Thyroid gland (tissue), 4 donors: ENCODE results near the gene MAGEA9B.

Experiments
- POLR2A ChIP-seq, 2 donors: fragments of 450-650 bp; IDR thresholded peaks; one replicate each; pipeline ENCODE4 v1.6.1; 2017; ENCODE audit warnings: antibody characterized with exemption in 2 of 2, mild to moderate bottlenecking in 2 of 2, moderate library complexity in 1 of 2
- TF ChIP-seq, protein P1 (sequence below), 6 experiments: fragments of 200-600 bp in 3 of 6; fragments of 450-650 bp in 3 of 6; sonication (generic) in 3 of 6; IDR thresholded peaks; one replicate each; pipeline ENCODE4 v1.5.1; 2016 to 2019; ENCODE audit warnings: antibody characterized with exemption in 6 of 6, mild to moderate bottlenecking in 2 of 6, inconsistent platforms in 1 of 6, moderate library complexity in 1 of 6

DNA sequence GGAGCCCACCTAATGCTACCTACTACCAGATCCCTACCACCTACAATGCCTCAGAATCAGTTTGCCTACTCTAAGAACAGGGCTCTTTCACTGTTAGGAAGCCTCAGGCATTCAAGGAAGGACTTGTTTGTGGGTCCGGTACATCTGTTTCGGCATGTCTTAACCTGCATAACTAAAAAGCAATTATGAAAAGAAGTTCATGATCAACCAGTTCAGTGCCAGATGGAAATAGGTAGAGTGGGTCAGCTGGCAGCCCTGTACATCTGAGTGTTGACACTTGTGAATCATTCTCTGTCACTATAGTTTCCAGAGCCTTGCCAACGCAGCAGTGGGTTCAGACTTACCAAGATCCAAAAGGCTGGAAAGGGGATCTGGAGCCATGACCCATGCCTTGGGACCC lies 41.0 kb upstream of the MAGEA9B start:
- TF ChIP-seq, protein P1, sequence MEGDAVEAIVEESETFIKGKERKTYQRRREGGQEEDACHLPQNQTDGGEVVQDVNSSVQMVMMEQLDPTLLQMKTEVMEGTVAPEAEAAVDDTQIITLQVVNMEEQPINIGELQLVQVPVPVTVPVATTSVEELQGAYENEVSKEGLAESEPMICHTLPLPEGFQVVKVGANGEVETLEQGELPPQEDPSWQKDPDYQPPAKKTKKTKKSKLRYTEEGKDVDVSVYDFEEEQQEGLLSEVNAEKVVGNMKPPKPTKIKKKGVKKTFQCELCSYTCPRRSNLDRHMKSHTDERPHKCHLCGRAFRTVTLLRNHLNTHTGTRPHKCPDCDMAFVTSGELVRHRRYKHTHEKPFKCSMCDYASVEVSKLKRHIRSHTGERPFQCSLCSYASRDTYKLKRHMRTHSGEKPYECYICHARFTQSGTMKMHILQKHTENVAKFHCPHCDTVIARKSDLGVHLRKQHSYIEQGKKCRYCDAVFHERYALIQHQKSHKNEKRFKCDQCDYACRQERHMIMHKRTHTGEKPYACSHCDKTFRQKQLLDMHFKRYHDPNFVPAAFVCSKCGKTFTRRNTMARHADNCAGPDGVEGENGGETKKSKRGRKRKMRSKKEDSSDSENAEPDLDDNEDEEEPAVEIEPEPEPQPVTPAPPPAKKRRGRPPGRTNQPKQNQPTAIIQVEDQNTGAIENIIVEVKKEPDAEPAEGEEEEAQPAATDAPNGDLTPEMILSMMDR (IDR thresholded peaks at IDR 0.05) = no peak
- no peak for TF ChIP-seq POLR2A (IDR thresholded peaks at IDR 0.05)
